Measurements from ENCODE around the gene FRMD4A. TPM values are rescaled to one million over a fixed set of nuclear protein-coding genes. Genes with fewer than 3 reads are reported as not detected.

The FRMD4A gene
- total and polyA plus RNA-seq, 7 donors = 3.0 to 27.8 (median 14.4) TPM

GRCh38 chr10:14265709-14266108 lies 65.0 kb downstream of the FRMD4A start:
- no peaks in the 10 kb centered on the region for H3K9me3 ChIP-seq
- no peak for DNase-seq
- TF ChIP-seq CTCF (IDR thresholded peaks at IDR 0.05) = no peak
- TF ChIP-seq POLR2AphosphoS5 (IDR thresholded peaks at IDR 0.05) = no peak
- TF ChIP-seq POLR2A (IDR thresholded peaks at IDR 0.05) = no peak
- TF ChIP-seq EP300 (IDR thresholded peaks at IDR 0.05) = no peak
- no peak overlapping the region for H3K27ac ChIP-seq
- H3K4me3 ChIP-seq = no peak overlapping the region
- intact Hi-C loops (cut with DNase I) = no loop called here
- WGBS, 2 donors = 83 to 93% methylated on average over 4 of the region's 4 CpGs
- no peaks in the 10 kb centered on the region for H3K36me3 ChIP-seq
- H3K27me3 ChIP-seq = no peaks in the 10 kb centered on the region
- peaks cover 0 to 24% (median 7%) of the 10 kb centered on the region in 4 donors for H3K4me1 ChIP-seq

- H3K4me1 ChIP-seq = peaks cover 0 to 38% (median 14%) of the 10 kb centered on the region in 4 donors
- no peaks in the 10 kb centered on the region for H3K9me3 ChIP-seq
- H3K4me3 ChIP-seq = no peak overlapping the region
- WGBS, 2 donors = 49 to 62% methylated on average over 15 of the region's 15 CpGs
- H3K27ac ChIP-seq = peak overlapping the region in 3 of 4 donors; percentile 13 to 41 (median 18)
- TF ChIP-seq EP300 (IDR thresholded peaks at IDR 0.05) (no peak), POLR2A (IDR thresholded peaks at IDR 0.05) (no peak), CTCF (IDR thresholded peaks at IDR 0.05) (no peak), POLR2AphosphoS5 (IDR thresholded peaks at IDR 0.05) (peak in 1 of 4 donors; percentile 7)
- DNase-seq = no peak
- H3K36me3 ChIP-seq = no peaks in the 10 kb centered on the region
- intact Hi-C loops (cut with DNase I) = no loop called here
- no peaks in the 10 kb centered on the region for H3K27me3 ChIP-seq
These were observed 67.8 kb downstream of the FRMD4A start for GRCh38 chr10:14262836-14263425.

GRCh38 chr10:14261336-14261735 lies 69.4 kb downstream of the FRMD4A start:
- Histone ChIP-seq H3K4me1 (peaks cover 0 to 38% (median 14%) of the 10 kb centered on the region in 4 donors), H3K4me3 (no peak overlapping the region), H3K36me3 (no peaks in the 10 kb centered on the region), H3K9me3 (no peaks in the 10 kb centered on the region), H3K27me3 (no peaks in the 10 kb centered on the region), H3K27ac (no peak overlapping the region)
- WGBS, 2 donors = 73 to 83% methylated on average over 2 of the region's 2 CpGs
- intact Hi-C loops (cut with DNase I) = no loop called here
- DNase-seq = no peak
- TF ChIP-seq CTCF (IDR thresholded peaks at IDR 0.05) (no peak), POLR2AphosphoS5 (IDR thresholded peaks at IDR 0.05) (no peak), POLR2A (IDR thresholded peaks at IDR 0.05) (no peak), EP300 (IDR thresholded peaks at IDR 0.05) (no peak)

- Histone ChIP-seq H3K27ac (peak overlapping the region in 3 of 4 donors; percentile 11 to 31 (median 18)), H3K27me3 (no peaks in the 10 kb centered on the region), H3K4me1 (peaks cover 0 to 38% (median 14%) of the 10 kb centered on the region in 4 donors), H3K9me3 (no peaks in the 10 kb centered on the region), H3K36me3 (no peaks in the 10 kb centered on the region), H3K4me3 (no peak overlapping the region)
- intact Hi-C loops (cut with DNase I) = no loop called here
- 25 to 51% methylated on average over 7 of the region's 7 CpGs for WGBS, 2 donors
- TF ChIP-seq CTCF (IDR thresholded peaks at IDR 0.05) (no peak), POLR2AphosphoS5 (IDR thresholded peaks at IDR 0.05) (peak; percentile 56 to 86 (median 76))
- DNase-seq = no peak
These were observed 70.8 kb downstream of the FRMD4A start for GRCh38 chr10:14259696-14260566.
